Epithelial cell of proximal tubule (primary cell): ENCODE measurements around the gene SMPDL3B. TPM values are rescaled to one million over a fixed set of nuclear protein-coding genes. Genes with fewer than 3 reads are reported as not detected.

Experiments used
- DNase-seq: peaks from one replicate; pipeline ENCODE4 v3.0.0-alpha.2; 2011; ENCODE audit warnings: low read depth
- H3K4me3 ChIP-seq: 2 replicates; pipeline ENCODE4 v1.5.1; 2011; ENCODE audit warnings: low read depth, mild to moderate bottlenecking, low read length
- CTCF ChIP-seq: conservative IDR thresholded peaks from 2 replicates; pipeline ENCODE4 v1.5.1; 2012; ENCODE audit warnings: low read depth, mild to moderate bottlenecking, low read length
- total RNA-seq: library from RNA; depleted of rRNA; stranded (reverse); fragments of >200 nt; gene quantifications from 2 replicates; pipeline ENCODE4 v1.2.3, GENCODE V29; 2015

SMPDL3B gene
- total RNA-seq, 1 donor from 2014 or later, result 17.2 TPM

GRCh38 chr1:27928216-27928954 is 6.4 kb upstream of the SMPDL3B start:
- peak; percentile 17 for TF ChIP-seq CTCF
- no peak for DNase-seq
- H3K4me3 ChIP-seq, result no peak overlapping the region

- no peak for TF ChIP-seq CTCF
- H3K4me3 ChIP-seq, result no peak overlapping the region
- no peak for DNase-seq
Observed at GRCh38 chr1:27931184-27931583, 3.6 kb upstream of the SMPDL3B start.

- TF ChIP-seq CTCF, result no peak
- no peak for DNase-seq
- H3K4me3 ChIP-seq, result no peak overlapping the region
Observed at GRCh38 chr1:27931759-27932158, 3.0 kb upstream of the SMPDL3B start.

DNA sequence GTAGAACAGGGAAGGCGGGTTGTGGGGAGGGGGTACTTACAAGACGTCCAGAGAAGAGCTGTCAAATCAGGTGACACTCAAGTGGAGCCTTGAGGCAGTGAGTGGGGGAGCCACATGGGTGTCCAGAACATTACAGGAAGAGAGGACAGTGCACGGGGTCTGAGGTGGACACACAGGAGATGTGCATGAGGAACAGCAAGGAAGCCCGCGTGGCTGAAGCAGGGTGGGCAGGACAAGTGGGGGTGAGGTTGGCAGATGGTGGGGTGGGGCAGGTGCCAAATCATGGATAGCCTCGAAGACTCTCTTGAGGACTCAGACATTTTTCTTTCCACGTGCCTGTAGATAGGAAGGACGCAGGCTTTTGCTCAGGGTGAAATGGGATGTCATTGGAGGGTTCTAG is 921 bp downstream of the SMPDL3B start:
- no peak for DNase-seq
- no peak for TF ChIP-seq CTCF
- peak overlapping the region; percentile 54 for H3K4me3 ChIP-seq

DNA sequence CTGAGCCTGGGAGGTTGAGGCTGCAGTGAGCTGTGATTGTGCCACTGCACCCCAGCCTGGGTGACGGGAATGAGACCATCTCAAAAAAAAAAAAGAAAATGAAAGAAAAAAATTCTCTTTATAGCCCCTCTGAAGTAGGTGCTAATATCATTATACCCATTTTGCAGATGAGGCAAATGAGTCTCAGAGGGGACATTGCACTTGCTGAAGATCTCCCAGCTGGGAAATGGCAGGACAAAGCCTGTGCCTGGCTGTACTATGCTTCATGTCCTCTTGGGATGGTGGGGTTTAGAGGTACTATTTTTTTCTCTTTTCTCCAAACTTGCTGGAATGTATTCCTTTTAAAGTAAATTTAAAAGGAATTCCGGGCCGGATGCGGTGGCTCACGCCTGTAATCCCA is 1.6 kb downstream of the SMPDL3B start:
- no peak for TF ChIP-seq CTCF
- no peak overlapping the region for H3K4me3 ChIP-seq
- no peak for DNase-seq

DNA sequence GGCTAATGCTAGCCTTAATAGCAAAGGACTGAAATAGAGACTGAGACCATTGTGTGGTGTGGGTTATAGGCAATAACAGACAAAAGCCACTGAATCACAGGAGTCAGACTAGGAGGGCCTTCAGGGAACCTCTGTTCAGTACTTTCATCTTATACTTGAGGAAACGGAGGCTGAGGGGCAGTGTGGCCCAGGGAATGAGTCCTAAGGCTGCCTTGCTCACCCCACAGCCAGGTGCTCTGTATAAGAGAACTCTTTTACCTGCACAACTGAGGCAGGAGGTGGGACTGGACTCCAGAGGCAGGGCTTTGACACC is 2.7 kb downstream of the SMPDL3B start:
- no peak overlapping the region for H3K4me3 ChIP-seq
- DNase-seq, result no peak
- TF ChIP-seq CTCF, result no peak

- DNase-seq, result no peak
Observed at GRCh38 chr1:27938488-27938887, 3.7 kb downstream of the SMPDL3B start.

More at GRCh38 chr1:27938488-27938887, 3.7 kb downstream of the SMPDL3B start:
- H3K4me3 ChIP-seq, result no peak overlapping the region
- no peak for TF ChIP-seq CTCF
